Ectodermal cell (in vitro differentiated cells): Measurements from ENCODE around the gene BTK.
"Not testable (repeated sequence)": the region's sequence is repeated elsewhere in the genome, so short reads cannot be mapped to it uniquely, and the experiment has no call there.

Experiments used
- H3K27ac ChIP-seq: 2 replicates; pipeline ENCODE4 v1.7.0; 2013; ENCODE audit warnings: mild to moderate bottlenecking, low read depth, low read length; ENCODE audit not compliant: insufficient read depth, poor library complexity, severe bottlenecking
- H3K27me3 ChIP-seq: 2 replicates; pipeline ENCODE4 v1.7.0; 2013; ENCODE audit warnings: mild to moderate bottlenecking, low read length; ENCODE audit not compliant: insufficient read depth, control insufficient read depth, poor library complexity, severe bottlenecking
- H3K36me3 ChIP-seq: one replicate; pipeline ENCODE4 v1.7.0; 2013; ENCODE audit warnings: low read length; ENCODE audit not compliant: control insufficient read depth, insufficient read depth
- H3K4me1 ChIP-seq: one replicate; pipeline ENCODE4 v1.7.0; 2013; ENCODE audit warnings: low read length; ENCODE audit not compliant: control insufficient read depth, insufficient read depth
- H3K4me3 ChIP-seq: 2 replicates; pipeline ENCODE4 v1.7.0; 2013; ENCODE audit warnings: low read depth, low read length, control low read depth; ENCODE audit not compliant: insufficient read depth
- H3K9me3 ChIP-seq: 2 replicates; pipeline ENCODE4 v1.7.0; 2013; ENCODE audit warnings: mild to moderate bottlenecking, low read length, moderate library complexity; ENCODE audit not compliant: control insufficient read depth
- WGBS, 2 experiments: methylation state at CpG; one replicate each; pipeline ENCODE4 v1.1.7; 2013; ENCODE audit warnings: missing lambda C conversion rate in 2 of 2; 5-methylcytosine and 5-hydroxymethylcytosine counted together

The BTK gene

GRCh38 chrX:101348452-101349192, 37.4 kb downstream of the BTK start, which contains the start of gene TIMM8A:
TIMM8A (minus strand) TSS chrX:101348742; CDS start chrX:101348664, 78 bp downstream.
- Histone ChIP-seq H3K36me3 (no peaks in the 10 kb centered on the region), H3K27ac (no peak within 1 kb of the TSS), H3K4me1 (no peaks in the 10 kb centered on the region), H3K4me3 (peak within 1 kb of the TSS; percentile 69), H3K9me3 (no peaks in the 10 kb centered on the region), H3K27me3 (no peaks in the 10 kb centered on the region)
- WGBS, 2 experiments: 0% methylated on average over 54 to 55 of the region's 55 CpGs

DNA sequence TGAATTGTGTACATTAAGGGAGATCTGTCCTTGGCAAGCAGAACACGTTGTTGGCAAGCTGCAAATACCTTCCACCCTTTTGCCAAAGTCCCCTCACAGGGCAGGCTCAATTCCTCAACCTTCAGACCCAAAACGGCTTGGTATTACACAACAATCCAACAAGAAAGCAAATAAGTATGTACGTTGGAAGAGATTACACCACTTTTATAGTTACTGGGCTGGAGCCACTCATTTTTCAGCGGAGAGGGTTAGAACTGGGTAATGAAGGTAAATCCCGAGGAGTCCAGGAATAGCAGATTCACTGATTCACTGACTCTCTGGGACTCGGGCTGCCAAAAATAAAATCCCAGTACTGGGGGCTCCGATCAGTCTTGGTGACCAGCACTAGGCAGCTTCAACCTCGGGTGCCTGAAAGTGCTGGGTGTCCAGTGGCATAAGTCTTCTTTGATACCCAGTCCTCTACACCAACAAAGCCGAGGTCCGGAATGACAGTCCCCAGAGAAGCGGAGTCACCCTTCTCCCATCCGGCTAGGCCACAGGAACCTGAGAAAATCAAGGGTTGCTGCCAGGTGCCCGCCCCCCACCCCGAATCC, 38.0 kb downstream of the BTK start:
- H3K27me3 ChIP-seq: no peaks in the 10 kb centered on the region
- peak overlapping the region; percentile 69 for H3K4me3 ChIP-seq
- no peaks in the 10 kb centered on the region for H3K9me3 ChIP-seq
- no peaks in the 10 kb centered on the region for H3K4me1 ChIP-seq
- H3K27ac ChIP-seq: no peak overlapping the region
- 1% methylated on average over 11 to 14 of the region's 14 CpGs for WGBS, 2 experiments
- no peaks in the 10 kb centered on the region for H3K36me3 ChIP-seq

DNA sequence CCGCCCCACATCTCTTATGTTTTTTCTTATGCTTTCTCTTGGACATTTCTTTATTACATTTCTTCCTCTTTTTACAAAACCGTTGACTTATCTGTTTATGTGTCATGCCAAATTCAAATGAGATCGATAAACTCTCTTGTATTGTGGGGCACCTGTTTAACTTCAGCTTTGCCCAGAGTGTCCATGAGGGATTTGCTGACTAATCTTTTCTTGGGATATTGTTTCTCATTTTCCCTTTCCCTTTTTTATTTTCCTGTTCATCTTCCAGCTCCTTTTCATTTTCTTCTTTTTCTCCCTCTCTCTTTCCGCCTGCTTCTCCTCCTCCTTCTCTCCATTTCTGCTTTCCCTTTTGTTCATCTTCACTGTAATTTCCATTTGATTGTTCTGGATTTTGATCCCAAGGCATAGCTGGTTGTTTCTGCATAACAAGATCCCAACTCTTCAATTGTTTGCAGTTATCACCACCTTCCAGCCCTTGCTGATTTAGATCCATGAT, 48.2 kb downstream of the BTK start:
- Histone ChIP-seq H3K9me3 (no peaks in the 10 kb centered on the region), H3K27me3 (no peaks in the 10 kb centered on the region), H3K4me1 (no peaks in the 10 kb centered on the region), H3K36me3 (no peaks in the 10 kb centered on the region), H3K27ac (no peak overlapping the region), H3K4me3 (no peak overlapping the region)
- WGBS, 2 experiments: 89 to 92% methylated on average over 4 of the region's 4 CpGs

DNA sequence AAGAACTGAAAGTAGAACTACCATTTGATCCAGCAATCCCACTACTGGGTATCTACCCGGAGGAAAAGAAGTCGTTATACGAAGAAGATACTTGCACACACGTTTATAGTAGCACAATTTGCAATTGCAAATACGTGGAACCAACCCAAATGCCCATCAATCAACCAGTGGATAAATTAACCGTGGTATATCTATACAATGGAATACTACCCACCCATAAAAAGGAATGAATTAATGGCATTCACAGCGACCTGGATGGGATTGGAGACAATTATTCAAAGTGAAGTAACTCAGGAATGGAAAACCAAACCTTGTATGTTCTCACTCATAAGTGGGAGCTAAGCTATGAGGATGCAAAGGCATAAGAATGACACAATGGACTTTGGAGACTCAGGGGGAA, 51.7 kb downstream of the BTK start:
- H3K27ac ChIP-seq, H3K4me3 ChIP-seq, H3K4me1 ChIP-seq, H3K36me3 ChIP-seq, H3K27me3 ChIP-seq, H3K9me3 ChIP-seq: not testable (repeated sequence)
- 89 to 91% methylated on average over 6 to 7 of the region's 7 CpGs for WGBS, 2 experiments

DNA sequence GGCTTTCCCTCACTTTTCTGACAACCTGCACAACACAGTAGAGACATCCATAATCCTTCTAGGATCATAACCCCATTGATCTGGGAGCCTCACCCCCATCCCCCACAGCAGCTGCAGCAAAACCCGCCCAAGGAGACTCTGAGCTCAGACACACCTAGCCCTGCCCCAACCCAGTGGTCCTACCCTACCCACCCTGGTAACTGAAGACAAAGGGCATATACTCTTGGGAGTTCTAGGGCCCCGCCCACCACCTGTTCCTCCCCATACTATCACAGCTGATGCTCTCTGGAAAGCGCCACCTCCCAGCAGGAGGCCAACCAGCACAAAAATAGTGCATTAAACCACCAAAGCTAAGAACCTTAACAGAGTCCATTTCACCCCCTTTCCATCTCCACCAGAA, 59.4 kb downstream of the BTK start:
- not testable (repeated sequence) for H3K4me3 ChIP-seq, H3K9me3 ChIP-seq, H3K27ac ChIP-seq, H3K36me3 ChIP-seq, H3K4me1 ChIP-seq, H3K27me3 ChIP-seq
- WGBS, 2 experiments: 71 to 80% methylated on average over 3 of the region's 3 CpGs

DNA sequence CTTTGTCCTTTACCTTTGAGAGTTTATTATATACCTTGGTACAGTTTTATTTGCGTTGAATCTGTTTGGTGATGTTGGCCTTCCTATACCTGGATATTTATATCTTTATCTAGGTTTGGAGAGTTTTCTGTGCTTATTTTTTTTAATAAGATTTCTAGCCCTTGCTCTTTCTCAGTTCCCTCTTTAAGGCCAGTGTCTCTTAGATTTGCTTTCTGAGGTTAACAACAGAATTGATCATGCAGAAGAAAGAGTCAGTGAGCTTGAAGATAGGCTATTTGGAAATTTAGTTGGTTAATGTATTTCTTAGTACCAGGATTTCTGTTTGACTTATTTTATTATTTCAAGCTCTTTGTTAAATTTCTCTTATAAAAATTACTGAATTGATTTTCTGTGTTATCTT, 82.2 kb downstream of the BTK start:
- Histone ChIP-seq H3K4me3 (no peak overlapping the region), H3K36me3 (no peaks in the 10 kb centered on the region), H3K9me3 (no peaks in the 10 kb centered on the region), H3K4me1 (no peaks in the 10 kb centered on the region), H3K27ac (no peak overlapping the region), H3K27me3 (no peaks in the 10 kb centered on the region)
- WGBS, 2 experiments: 100% methylated on average over 1 of the region's 1 CpG; no CpG with 5 or more reads in 1 of the 2 experiments
